Fibroblast of mammary gland (primary cell): Measurements from ENCODE around the gene ANKH.
A peak's percentile ranks its signal among the peaks of the same experiment; 100 is the strongest.

Experiments used
- DNase-seq: peaks from one replicate; pipeline ENCODE4 v3.0.0-alpha.2; 2010; ENCODE audit warnings: low read depth
- H3K4me3 ChIP-seq: 2 replicates; pipeline ENCODE4 v1.5.1; 2011; ENCODE audit warnings: low read depth, mild to moderate bottlenecking, low read length, moderate library complexity; ENCODE audit not compliant: control insufficient read depth
- TF ChIP-seq, protein P1 (sequence below): conservative IDR thresholded peaks from 2 replicates; pipeline ENCODE4 v1.5.1; 2011; ENCODE audit warnings: low read depth, low read length, inconsistent platforms; ENCODE audit not compliant: control insufficient read depth, insufficient read depth

The ANKH gene

DNA sequence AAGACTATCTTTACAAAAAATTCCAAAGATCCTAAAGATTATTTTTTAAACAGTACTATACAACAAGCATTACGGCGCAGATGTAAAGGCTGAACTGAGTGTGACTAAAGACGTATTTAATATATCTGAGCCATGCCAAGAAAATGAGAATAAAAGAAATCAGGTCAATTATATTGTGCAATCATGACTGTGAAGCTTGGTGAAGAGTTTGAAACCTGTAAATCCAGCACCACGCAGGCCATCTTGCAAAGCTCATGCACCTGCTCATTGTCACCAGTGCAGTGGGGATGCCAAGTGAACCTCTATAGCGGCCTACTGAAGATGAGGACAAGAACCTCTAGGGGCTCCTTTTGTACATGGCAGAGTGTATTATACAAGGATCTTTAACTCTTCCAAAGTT is 89.0 kb downstream of the ANKH start:
- no peak for DNase-seq
- no peak overlapping the region for H3K4me3 ChIP-seq
- TF ChIP-seq, protein P1, sequence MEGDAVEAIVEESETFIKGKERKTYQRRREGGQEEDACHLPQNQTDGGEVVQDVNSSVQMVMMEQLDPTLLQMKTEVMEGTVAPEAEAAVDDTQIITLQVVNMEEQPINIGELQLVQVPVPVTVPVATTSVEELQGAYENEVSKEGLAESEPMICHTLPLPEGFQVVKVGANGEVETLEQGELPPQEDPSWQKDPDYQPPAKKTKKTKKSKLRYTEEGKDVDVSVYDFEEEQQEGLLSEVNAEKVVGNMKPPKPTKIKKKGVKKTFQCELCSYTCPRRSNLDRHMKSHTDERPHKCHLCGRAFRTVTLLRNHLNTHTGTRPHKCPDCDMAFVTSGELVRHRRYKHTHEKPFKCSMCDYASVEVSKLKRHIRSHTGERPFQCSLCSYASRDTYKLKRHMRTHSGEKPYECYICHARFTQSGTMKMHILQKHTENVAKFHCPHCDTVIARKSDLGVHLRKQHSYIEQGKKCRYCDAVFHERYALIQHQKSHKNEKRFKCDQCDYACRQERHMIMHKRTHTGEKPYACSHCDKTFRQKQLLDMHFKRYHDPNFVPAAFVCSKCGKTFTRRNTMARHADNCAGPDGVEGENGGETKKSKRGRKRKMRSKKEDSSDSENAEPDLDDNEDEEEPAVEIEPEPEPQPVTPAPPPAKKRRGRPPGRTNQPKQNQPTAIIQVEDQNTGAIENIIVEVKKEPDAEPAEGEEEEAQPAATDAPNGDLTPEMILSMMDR = no peak

DNA sequence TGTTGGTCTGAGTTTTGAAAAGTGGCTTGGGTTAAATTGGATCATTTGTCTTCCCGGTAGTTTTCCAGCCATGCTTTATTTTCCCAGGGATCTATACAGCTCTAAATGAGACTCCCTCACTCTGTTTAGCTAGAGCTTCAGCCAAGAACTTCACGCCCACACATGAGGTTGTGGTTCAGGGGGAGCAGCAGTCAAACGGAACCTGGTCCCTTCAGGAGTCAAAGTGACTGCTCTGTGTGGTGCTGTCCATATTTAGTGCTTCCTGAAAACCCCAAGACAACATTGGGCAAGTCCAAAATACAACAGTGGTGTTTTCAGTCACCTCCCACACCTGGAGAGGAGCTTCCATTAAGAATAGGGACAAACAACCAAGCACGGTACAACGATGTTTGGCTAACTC is 90.5 kb downstream of the ANKH start:
- TF ChIP-seq, protein P1 = no peak

DNA sequence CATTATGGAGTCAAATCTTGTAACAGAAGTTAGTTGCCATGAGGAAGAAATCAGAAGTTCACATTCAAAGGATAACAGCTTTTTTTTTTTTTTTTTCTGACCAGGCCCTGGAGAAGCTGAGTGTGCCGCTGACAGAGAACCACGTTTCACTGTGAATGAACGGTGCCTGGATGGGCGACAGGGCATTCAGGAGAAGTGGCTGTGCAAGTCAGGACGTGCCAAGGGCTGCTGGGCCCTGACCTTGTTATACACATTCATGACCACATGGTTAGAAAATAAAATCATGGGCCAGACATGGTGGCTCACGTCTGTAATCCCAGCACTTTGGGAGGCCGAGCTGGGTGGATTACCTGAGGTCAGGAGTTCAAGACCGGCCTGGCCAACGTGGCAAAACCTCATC is 91.6 kb downstream of the ANKH start:
- no peak for DNase-seq
- TF ChIP-seq, protein P1 = no peak

More for the DNA sequence above, 90.5 kb downstream of the ANKH start:
- no peak overlapping the region for H3K4me3 ChIP-seq
- DNase-seq = peak; percentile 32

DNA sequence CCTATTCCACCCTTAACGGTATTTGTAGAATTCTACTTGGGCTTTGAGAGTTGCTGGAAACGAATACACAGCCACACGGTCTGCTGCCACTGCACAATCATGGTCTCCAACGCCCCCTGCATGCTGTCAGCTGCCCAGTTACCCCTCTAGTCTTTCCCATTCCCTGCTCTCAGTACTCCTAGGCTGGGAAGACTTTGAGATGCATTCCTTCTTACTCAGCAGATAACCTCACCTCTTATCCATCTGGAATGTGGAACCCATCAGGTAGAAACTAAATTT is 92.8 kb downstream of the ANKH start:
- H3K4me3 ChIP-seq = no peak overlapping the region
- no peak for DNase-seq
- TF ChIP-seq, protein P1 = no peak

More for the DNA sequence above, 91.6 kb downstream of the ANKH start:
- H3K4me3 ChIP-seq = no peak overlapping the region

DNA sequence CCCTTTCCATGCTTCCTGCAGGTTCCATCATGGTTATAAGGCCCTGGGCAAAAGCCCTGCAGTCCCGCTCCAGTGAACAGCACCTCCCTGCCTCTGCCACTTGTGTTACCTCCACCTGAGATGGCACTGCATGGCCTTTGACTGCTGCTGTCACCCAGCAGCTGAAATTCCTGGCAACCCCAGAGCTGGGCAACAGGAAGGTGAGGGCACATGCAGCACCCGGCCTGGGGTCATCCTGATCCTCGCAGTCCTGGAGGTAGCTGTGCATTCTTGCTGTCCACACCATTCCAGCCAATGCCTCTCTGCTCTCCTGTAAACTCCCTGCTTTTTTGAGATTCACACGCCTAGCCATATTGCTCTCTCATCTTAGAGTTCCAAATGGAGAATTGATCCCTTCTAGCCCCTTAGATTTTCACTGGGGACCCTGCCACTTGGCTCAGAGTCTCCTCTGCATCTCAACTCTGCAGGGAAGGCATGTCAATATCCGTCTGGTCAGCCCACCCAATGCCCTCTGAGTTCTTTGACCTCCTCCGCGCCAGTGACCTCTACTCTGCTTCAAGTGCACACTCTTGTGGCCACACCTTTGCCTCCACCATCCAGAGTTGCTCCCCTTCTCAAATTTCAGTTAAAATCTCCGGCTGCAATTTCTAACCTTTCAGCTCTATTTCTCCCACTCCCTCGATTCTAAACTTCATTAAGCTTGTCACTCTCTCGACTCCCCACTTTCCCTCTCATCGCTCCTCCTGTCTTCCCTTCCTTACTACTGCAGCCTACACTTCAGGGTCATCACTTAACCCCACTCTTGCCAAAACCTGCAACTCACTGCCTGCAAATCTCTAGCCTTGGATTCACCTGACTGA is 93.4 kb downstream of the ANKH start:
- TF ChIP-seq, protein P1 = no peak
- no peak for DNase-seq
- H3K4me3 ChIP-seq = no peak overlapping the region

DNA sequence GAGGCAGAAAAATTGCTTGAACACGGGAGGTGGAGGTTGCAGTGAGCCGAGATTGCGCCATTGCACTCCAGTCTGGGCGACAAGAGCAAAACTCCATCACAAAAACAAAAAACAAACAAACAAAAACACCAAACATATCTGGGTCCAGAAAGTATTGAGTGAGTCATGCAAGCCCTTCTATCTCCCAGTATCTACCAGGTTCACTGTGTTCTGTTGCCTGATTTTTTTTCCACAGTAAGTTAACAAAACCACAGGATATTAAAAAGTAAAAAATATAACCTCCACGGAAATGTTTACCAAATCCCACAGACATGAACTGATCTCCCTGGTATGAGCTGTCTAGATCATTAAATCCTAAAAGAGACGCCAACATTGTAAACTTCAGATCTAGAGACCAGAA is 94.4 kb downstream of the ANKH start:
- TF ChIP-seq, protein P1 = no peak
- no peak overlapping the region for H3K4me3 ChIP-seq
- no peak for DNase-seq
